ENCODE data around the gene KIF1A.

DNA sequence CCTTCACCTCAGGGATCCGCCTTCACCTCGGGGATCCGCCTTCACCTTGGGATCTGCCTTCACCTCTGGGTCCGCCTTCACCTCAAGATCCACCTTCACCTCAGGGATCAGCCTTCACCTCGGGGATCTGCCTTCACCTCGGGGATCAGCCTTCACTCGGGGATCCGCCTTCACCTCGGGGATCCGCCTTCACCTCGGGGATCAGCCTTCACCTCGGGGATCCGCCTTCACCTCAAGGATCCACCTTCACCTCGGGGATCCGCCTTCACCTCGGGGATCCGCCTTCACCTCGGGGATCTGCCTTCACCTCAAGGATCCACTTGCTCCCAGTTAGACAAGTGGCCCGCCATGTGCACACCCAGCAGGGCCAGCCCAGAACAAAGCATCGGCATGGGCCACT is 7.3 kb downstream of the KIF1A start:
- no peak for TF ChIP-seq CTCF (IDR thresholded peaks at IDR 0.05; ENCODE audit: low read length)
- TF ChIP-seq EZH2 (IDR thresholded peaks at IDR 0.05; ENCODE audit: borderline replicate concordance, low read length) = no peak

Data from OCI-LY1 (cell line).